Raji (cell line): Measurements from ENCODE around the gene C4orf33.

Experiments
- POLR2A ChIP-seq: IDR thresholded peaks from 2 replicates; pipeline ENCODE4 v1.6.1; 2011; ENCODE audit warnings: low read depth, low read length, control low read depth; ENCODE audit not compliant: insufficient read depth

C4orf33 gene

GRCh38 chr4:129095811-129096454, at the start of gene C4orf33:
TSS of gene C4orf33 (plus strand) at chr4:129096152. CDS start at chr4:129102611, 6,459 bp downstream.
- peak; percentile 52 for TF ChIP-seq POLR2A

- TF ChIP-seq POLR2A: no peak
These were observed 36.9 kb upstream of the C4orf33 start for GRCh38 chr4:129059028-129059427.

GRCh38 chr4:129062580-129062979, 33.4 kb upstream of the C4orf33 start:
- TF ChIP-seq POLR2A: no peak

GRCh38 chr4:129063640-129064039, 32.3 kb upstream of the C4orf33 start:
- no peak for TF ChIP-seq POLR2A

- no peak for TF ChIP-seq POLR2A
These were observed 31.2 kb upstream of the C4orf33 start for GRCh38 chr4:129064717-129065116.

GRCh38 chr4:129077326-129077725, 18.6 kb upstream of the C4orf33 start:
- TF ChIP-seq POLR2A: no peak

- no peak for TF ChIP-seq POLR2A
These were observed 15.8 kb upstream of the C4orf33 start for GRCh38 chr4:129080129-129080528.

GRCh38 chr4:129082302-129082701, 13.7 kb upstream of the C4orf33 start:
- no peak for TF ChIP-seq POLR2A

- TF ChIP-seq POLR2A: no peak
These were observed 10.5 kb upstream of the C4orf33 start for GRCh38 chr4:129085472-129085871.

GRCh38 chr4:129087516-129087915, 8.4 kb upstream of the C4orf33 start:
- TF ChIP-seq POLR2A: no peak

- TF ChIP-seq POLR2A: no peak
These were observed 3.2 kb upstream of the C4orf33 start for GRCh38 chr4:129092631-129093190.

GRCh38 chr4:129093191-129093920, 2.6 kb upstream of the C4orf33 start, which contains the start of gene SCLT1:
TSS of gene SCLT1 (minus strand) at chr4:129093539. CDS start at chr4:129093103, 436 bp downstream.
- peak; percentile 94 for TF ChIP-seq POLR2A

GRCh38 chr4:129094347-129094746, 1.6 kb upstream of the C4orf33 start:
- TF ChIP-seq POLR2A: no peak

- no peak for TF ChIP-seq POLR2A
These were observed 2.6 kb downstream of the C4orf33 start for GRCh38 chr4:129098531-129099001.

GRCh38 chr4:129109965-129110824, 14.2 kb downstream of the C4orf33 start:
- no peak for TF ChIP-seq POLR2A
